Endothelial cell of umbilical vein (primary cell): ENCODE measurements around the gene WIF1. TPM values are rescaled to one million over a fixed set of nuclear protein-coding genes. Genes with fewer than 3 reads are reported as not detected.

Experiments used
- Bru-seq: library from RNA; stranded (reverse); fragments of 400-500 nt; gene quantifications from one replicate; lab custom pipeline; 2021; lab: Mats Ljungman, UMichigan
- BruChase-seq, 2 experiments: library from RNA; stranded (reverse); fragments of 400-500 nt; gene quantifications; one replicate each; lab custom pipeline; 2021; lab: Mats Ljungman, UMichigan
- BruUV-seq: library from RNA; stranded (reverse); fragments of 400-500 nt; replicated peaks from 2 replicates; lab custom pipeline; 2021; lab: Mats Ljungman, UMichigan
- CTCF ChIA-PET: fragments of 300-600, 350-600 bp; sonication (Branson Sonifier 250); formaldehyde crosslinking; loops from one replicate; lab custom pipeline; 2021; ENCODE audit warnings: antibody characterized with exemption, inconsistent platforms; lab: Charles Lee
- POLR2A ChIA-PET: fragments of 300-600, 350-600 bp; sonication (Branson Sonifier 250); formaldehyde crosslinking; loops from one replicate; lab custom pipeline; 2021; ENCODE audit warnings: antibody characterized with exemption, inconsistent platforms; lab: Charles Lee
- DNase-seq: peaks from one replicate; pipeline ENCODE4 v3.0.0-alpha.2; 2011; ENCODE audit warnings: low read depth, low spot score
- FAIRE-seq: peaks from 2 replicates; lab custom pipeline; 2011; peaks lifted over from hg19 to GRCh38; lab: Jason Lieb, UNC
- H2AFZ ChIP-seq: 2 replicates; pipeline ENCODE4 v1.6.0; 2012; ENCODE audit warnings: low read depth, low read length, control low read depth, inconsistent platforms
- H3K27ac ChIP-seq: 2 replicates; pipeline ENCODE4 v1.5.1; 2011; ENCODE audit warnings: low read depth, mild to moderate bottlenecking, control low read depth, low read length, moderate library complexity; ENCODE audit not compliant: insufficient read depth
- H3K27me3 ChIP-seq, 2 experiments: 2 replicates each; pipeline versions ENCODE4 v1.6.0 to v1.6.1; 2011; ENCODE audit warnings: low read length in 2 of 2, mixed read lengths in 1 of 2; ENCODE audit not compliant: control insufficient read depth in 2 of 2, insufficient read depth in 2 of 2
- H3K36me3 ChIP-seq, 2 experiments: 2 replicates in 1 of 2; 3 replicates in 1 of 2; pipeline ENCODE4 v1.5.1; 2011; ENCODE audit warnings: low read length in 2 of 2, mild to moderate bottlenecking in 1 of 2, moderate library complexity in 1 of 2; ENCODE audit not compliant: control insufficient read depth in 2 of 2, insufficient read depth in 2 of 2; ENCODE audit errors: extremely low read depth in 1 of 2
- H3K4me1 ChIP-seq: 3 replicates; pipeline ENCODE4 v1.5.1; 2011; ENCODE audit warnings: mild to moderate bottlenecking, low read length; ENCODE audit not compliant: control insufficient read depth, insufficient read depth; ENCODE audit errors: extremely low read depth
- H3K4me2 ChIP-seq: 2 replicates; pipeline ENCODE4 v1.6.1; 2011; ENCODE audit warnings: low read length, control low read depth, mixed read lengths; ENCODE audit not compliant: insufficient read depth
- H3K4me3 ChIP-seq, 3 experiments: fragments of 200-600 bp in 1 of 3; sonication (generic), shearing (Covaris generic) in 1 of 3; replicated peaks in 1 of 3; 2 replicates each; pipeline ENCODE4 v1.5.1; 2011 to 2016; ENCODE audit warnings: control low read depth in 3 of 3, low read length in 3 of 3, mild to moderate bottlenecking in 2 of 3, inconsistent platforms in 1 of 3, low read depth in 1 of 3, moderate library complexity in 1 of 3; ENCODE audit not compliant: insufficient read depth in 1 of 3
- H3K79me2 ChIP-seq: 2 replicates; pipeline ENCODE4 v1.6.0; 2012; ENCODE audit warnings: low read length, inconsistent platforms; ENCODE audit not compliant: control insufficient read depth, insufficient read depth
- H3K9ac ChIP-seq: replicated peaks from 2 replicates; pipeline ENCODE3; 2011; ENCODE audit warnings: low read length, control low read depth; ENCODE audit not compliant: insufficient read depth; ENCODE audit errors: extremely low read depth
- H3K9me1 ChIP-seq: replicated peaks from 3 replicates; pipeline ENCODE4 v1.6.0; 2011; ENCODE audit warnings: mild to moderate bottlenecking, low read length; ENCODE audit not compliant: control insufficient read depth, insufficient read depth; ENCODE audit errors: extremely low read depth
- H3K9me3 ChIP-seq: replicated peaks from 2 replicates; pipeline ENCODE4 v1.5.1; 2012; ENCODE audit warnings: low read length, inconsistent platforms; ENCODE audit not compliant: control insufficient read depth, insufficient read depth
- H4K20me1 ChIP-seq: replicated peaks from 2 replicates; pipeline ENCODE3; 2011; ENCODE audit warnings: mild to moderate bottlenecking, low read length; ENCODE audit not compliant: control insufficient read depth, insufficient read depth; ENCODE audit errors: extremely low read depth
- CTCF ChIP-seq, 2 donors: IDR thresholded peaks; 1 replicate in 1 of 2; 2 replicates in 1 of 2; pipeline ENCODE4 v1.5.1; 2011; ENCODE audit warnings: low read length in 2 of 2, mild to moderate bottlenecking in 2 of 2, moderate library complexity in 2 of 2, control low read depth in 1 of 2, inconsistent platforms in 1 of 2, low read depth in 1 of 2; ENCODE audit not compliant: insufficient read depth in 1 of 2; ENCODE audit errors: extremely low read depth in 1 of 2
- EZH2 ChIP-seq: IDR thresholded peaks from 2 replicates; pipeline ENCODE4 v1.6.1; 2012; ENCODE audit warnings: borderline replicate concordance, low read depth, mild to moderate bottlenecking, moderate library complexity, low read length, inconsistent platforms; ENCODE audit not compliant: severe bottlenecking
- FOS ChIP-seq: IDR thresholded peaks from 2 replicates; pipeline ENCODE4 v1.6.1; 2011; ENCODE audit warnings: mild to moderate bottlenecking, low read length, moderate library complexity, borderline replicate concordance; ENCODE audit not compliant: insufficient read depth
- GATA2 ChIP-seq: IDR thresholded peaks from 2 replicates; pipeline ENCODE4 v1.7.0; 2011; ENCODE audit warnings: low read depth, mild to moderate bottlenecking, moderate library complexity, mixed read lengths, low read length; ENCODE audit not compliant: insufficient read length, insufficient read depth
- JUN ChIP-seq: IDR thresholded peaks from 2 replicates; pipeline ENCODE4 v1.6.1; 2011; ENCODE audit warnings: borderline replicate concordance, low read depth; ENCODE audit not compliant: insufficient read length, insufficient read depth
- MAX ChIP-seq: IDR thresholded peaks from 2 replicates; pipeline ENCODE4 v1.6.1; 2011; ENCODE audit not compliant: insufficient read depth, insufficient read length
- MYC ChIP-seq: IDR thresholded peaks from one replicate; pipeline ENCODE4 v1.6.1; 2011; ENCODE audit warnings: mild to moderate bottlenecking, low read depth, low read length
- POLR2A ChIP-seq: IDR thresholded peaks from 2 replicates; pipeline ENCODE4 v1.6.1; 2012; ENCODE audit warnings: low read depth, mild to moderate bottlenecking, control low read depth, low read length
- POLR2AphosphoS5 ChIP-seq: IDR thresholded peaks from 2 replicates; pipeline ENCODE4 v1.6.1; 2012; ENCODE audit warnings: low read depth, mild to moderate bottlenecking, control low read depth, low read length, moderate library complexity; ENCODE audit not compliant: insufficient read depth
- dilution Hi-C: fragments of 300-500 bp; cut with MboI; formaldehyde crosslinking; loops from one replicate; pipeline ENCODE4 v1.15.0; 2019; ENCODE audit warnings: low sequenced_read_pairs; ENCODE audit not compliant: extremely low pct_ligation_motif_present
- intact Hi-C: fragments of 100-400 bp; cut with micrococcal nuclease; formaldehyde crosslinking; loops from one replicate; pipeline ENCODE4 v1.10.0; 2022
- long read RNA-seq: library from polyadenylated mRNA; stranded (forward); transcript quantifications from one replicate; pipeline ENCODE4 v2.0.0, GENCODE V29; 2021
- polyA minus RNA-seq, 3 experiments: library from RNA; depleted of rRNA, polyadenylated mRNA; stranded (reverse); fragments of >200 nt; gene quantifications; 1 replicate in 1 of 3; 2 replicates in 2 of 3; pipeline ENCODE4 v1.2.3, GENCODE V29; 2011
- polyA plus RNA-seq, 4 experiments: library from polyadenylated mRNA; depleted of rRNA in 3 of 4; stranded (reverse) in 3 of 4; unstranded in 1 of 4; fragments of >200 nt; gene quantifications; 2 replicates each; pipeline versions ENCODE4 v1.2.1 to v1.2.3, GENCODE V29; 2011 to 2012; ENCODE audit warnings: missing spikeins in 1 of 4
- total RNA-seq: library from RNA; stranded (reverse); gene quantifications from 2 replicates; pipeline ENCODE4 v1.2.3, GENCODE V29; 2021

WIF1 gene
- total RNA-seq (not detected in 2 replicates), polyA plus RNA-seq (not detected in 2 replicates), polyA minus RNA-seq (not detected in 2 replicates), Bru-seq, nascent RNA (not detected), BruChase-seq, experiment 1, labeled RNA remaining after a 6-hour chase (not detected), BruChase-seq, experiment 2, labeled RNA remaining after a 2-hour chase (not detected)
- polyA plus RNA-seq (2011; cell fraction: cytosol; rRNA removed) = 0.03 TPM in 1 of 2 replicates, not detected in the other
- not detected in 2 replicates for polyA plus RNA-seq (2011; cell fraction: nucleus; rRNA removed)
- not detected in 2 replicates for polyA plus RNA-seq (2012)
- polyA minus RNA-seq (2011; cell fraction: cytosol; rRNA and poly(A)+ RNA removed) = not detected
- not detected in 2 replicates for polyA minus RNA-seq (2011; cell fraction: nucleus; rRNA and poly(A)+ RNA removed)
- long read RNA-seq = 0 reads

GRCh38 chr12:65121049-65121955 is at the start of gene WIF1:
Gene WIF1, minus strand, starts transcription at chr12:65121305. Its CDS starts 114 bp downstream, at chr12:65121191.
- FAIRE-seq = no peak
- H3K4me3 ChIP-seq = peak within 1 kb of the TSS; percentile 12 to 21 (median 13)
- POLR2A ChIA-PET = no interaction called here

More at GRCh38 chr12:65121049-65121955, at the start of gene WIF1:
- H3K4me2 ChIP-seq = peak within 1 kb of the TSS; percentile 62
- H3K9me3 ChIP-seq = no peaks in the 10 kb centered on the region
- no peaks in the 10 kb centered on the region for H4K20me1 ChIP-seq
- no peaks in the 10 kb centered on the region for H3K9me1 ChIP-seq
- H3K27ac ChIP-seq = no peak within 1 kb of the TSS
- no peaks in the 10 kb centered on the region for H3K79me2 ChIP-seq
- peak; percentile 22 for DNase-seq
- H2AFZ ChIP-seq = peak within 1 kb of the TSS; percentile 90
- dilution Hi-C loops = no loop called here
- no peak within 1 kb of the TSS for H3K9ac ChIP-seq
- intact Hi-C loops = loop anchor here (1.0 to 5.0 kb wide), 2 partner anchors 51 to 111 kb away; no protein-coding TSS in a partner anchor
- peaks cover 2% of the 10 kb centered on the region for H3K4me1 ChIP-seq
- BruUV-seq = no TSS peak
- H3K27me3 ChIP-seq = peaks cover 36 to 67% of the 10 kb centered on the region in 2 experiments
- CTCF ChIA-PET = interaction anchor here (1.1 to 4.6 kb wide), 14 partner anchors 9 to 320 kb away, joined by 3 to 60 read pairs (median 4); no protein-coding TSS in a partner anchor
- TF ChIP-seq FOS (no peak), MAX (no peak), POLR2AphosphoS5 (no peak), POLR2A (no peak), GATA2 (no peak), EZH2 (peak; percentile 79), JUN (no peak), CTCF (IDR thresholded peaks at IDR 0.05; ENCODE audit: extremely low read depth in 1 of 2, insufficient read depth in 1 of 2, low read depth in 1 of 2, low read length in 2 of 2) (peak; percentile 59 to 69), MYC (no peak)
- no peaks in the 10 kb centered on the region for H3K36me3 ChIP-seq
